Cardiac muscle cell (in vitro differentiated cells and primary cell): ENCODE results near the gene ATF1. TPM values are rescaled to one million over a fixed set of nuclear protein-coding genes. Genes with fewer than 3 reads are reported as not detected.

Experiments
- DNase-seq, 2 donors: peaks; one replicate each; pipeline versions ENCODE4 v3.0.0 to v3.0.0-alpha.2; 2010 to 2017; ENCODE audit warnings: low read depth in 1 of 2, low spot score in 1 of 2
- H3K27ac ChIP-seq: fragments of 200-600 bp; sonication (generic); 2 replicates; pipeline ENCODE4 v1.5.1; 2016
- H3K27me3 ChIP-seq: fragments of 200-600 bp; sonication (generic); 2 replicates; pipeline ENCODE4 v1.6.0; 2016; ENCODE audit warnings: control low read depth
- H3K36me3 ChIP-seq: fragments of 200-600 bp; sonication (generic); 2 replicates; pipeline ENCODE4 v1.5.1; 2016; ENCODE audit warnings: control low read depth
- H3K4me1 ChIP-seq: fragments of 200-600 bp; sonication (generic); 2 replicates; pipeline ENCODE4 v1.8.1; 2017; ENCODE audit warnings: low read depth, mild to moderate bottlenecking, mixed run types
- H3K4me3 ChIP-seq: fragments of 200-600 bp; sonication (generic); 2 replicates; pipeline ENCODE4 v1.5.1; 2016; ENCODE audit warnings: mild to moderate bottlenecking
- H3K9me3 ChIP-seq: fragments of 200-600 bp; sonication (generic); 2 replicates; pipeline ENCODE4 v1.5.1; 2017; ENCODE audit warnings: low read depth, mild to moderate bottlenecking, control low read depth
- polyA plus RNA-seq: library from polyadenylated mRNA; unstranded; fragments of >200 nt; fragmentation: Nextera tagmentation; extraction: Ambion mirVana; gene quantifications from 2 replicates; pipeline ENCODE4 v1.2.1, GENCODE V29; 2016
- total RNA-seq: library from RNA; depleted of rRNA; stranded (reverse); fragments of >200 nt; gene quantifications from 2 replicates; pipeline ENCODE4 v1.2.3, GENCODE V29; 2016
- TF ChIP-seq, protein P1 (sequence below): IDR thresholded peaks from 2 replicates; pipeline ENCODE4 v1.5.1; 2012; ENCODE audit warnings: low read depth, mild to moderate bottlenecking, low read length

Gene ATF1
- total and polyA plus RNA-seq, 2 experiments from 2014 or later = 14.4 to 26.4 TPM

DNA sequence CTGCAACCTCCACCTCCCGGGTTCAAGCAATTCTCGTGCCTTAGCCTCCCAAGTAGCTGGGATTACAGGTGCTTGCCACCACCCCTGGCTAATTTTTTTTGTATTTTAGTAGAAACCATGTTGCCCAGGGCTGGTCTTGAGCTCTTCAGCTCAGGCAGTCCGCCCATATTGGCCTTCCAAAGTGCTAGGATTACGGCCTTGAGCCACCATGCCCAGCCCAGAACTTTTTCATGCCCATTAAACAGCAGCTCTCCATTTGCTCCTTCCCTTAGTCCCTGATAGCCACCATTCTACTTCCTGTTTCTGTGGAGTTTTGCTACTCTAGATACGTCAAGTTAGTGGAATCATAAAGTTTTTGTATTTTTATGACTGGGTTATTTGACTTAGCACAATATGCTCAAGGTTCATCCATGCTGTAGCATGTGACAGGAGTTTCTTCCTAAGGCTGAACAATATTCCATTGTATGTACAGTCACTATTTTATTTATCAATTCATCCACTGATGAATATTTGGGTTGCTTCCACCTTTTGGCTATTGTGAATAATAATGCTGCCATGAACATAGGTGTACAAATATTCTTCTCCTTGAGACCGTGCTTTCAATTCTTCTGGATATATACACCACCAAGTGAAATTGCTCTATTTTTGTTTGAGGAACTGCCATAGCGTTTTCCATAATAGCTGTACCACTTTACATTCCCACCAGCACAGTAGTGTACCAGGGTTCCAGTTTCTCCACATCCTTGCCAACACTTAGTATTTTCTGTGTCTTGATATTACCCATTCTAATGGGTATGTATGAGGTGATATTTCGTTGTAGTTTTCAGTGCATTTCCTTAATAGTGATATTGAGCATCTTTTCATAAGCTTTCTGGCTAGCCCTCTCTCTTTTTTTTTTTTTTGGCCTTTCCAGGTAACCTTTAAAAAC is 15.0 kb downstream of the ATF1 start:
- no peak overlapping the region for H3K27ac ChIP-seq
- no peak for DNase-seq
- no peaks in the 10 kb centered on the region for H3K9me3 ChIP-seq

DNA sequence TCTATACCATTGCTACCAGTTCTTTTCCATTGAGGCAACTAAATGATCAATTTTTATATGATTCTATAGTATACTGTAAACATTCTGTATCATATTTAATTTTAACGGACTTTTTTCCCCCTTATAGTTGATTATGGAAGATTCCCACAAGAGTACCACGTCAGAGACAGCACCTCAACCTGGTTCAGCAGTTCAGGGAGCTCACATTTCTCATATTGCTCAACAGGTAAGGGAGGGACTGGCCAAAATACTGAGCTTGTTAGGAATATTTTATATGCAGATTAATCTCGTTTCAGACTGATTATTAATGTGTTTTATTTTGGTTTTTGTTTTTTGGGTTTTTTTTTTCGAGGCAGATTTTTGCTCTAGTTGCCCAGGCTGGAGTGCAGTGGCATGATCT is 16.1 kb downstream of the ATF1 start:
- no peaks in the 10 kb centered on the region for H3K27me3 ChIP-seq
- no peaks in the 10 kb centered on the region for H3K9me3 ChIP-seq
- no peak overlapping the region for H3K27ac ChIP-seq
- TF ChIP-seq, protein P1, sequence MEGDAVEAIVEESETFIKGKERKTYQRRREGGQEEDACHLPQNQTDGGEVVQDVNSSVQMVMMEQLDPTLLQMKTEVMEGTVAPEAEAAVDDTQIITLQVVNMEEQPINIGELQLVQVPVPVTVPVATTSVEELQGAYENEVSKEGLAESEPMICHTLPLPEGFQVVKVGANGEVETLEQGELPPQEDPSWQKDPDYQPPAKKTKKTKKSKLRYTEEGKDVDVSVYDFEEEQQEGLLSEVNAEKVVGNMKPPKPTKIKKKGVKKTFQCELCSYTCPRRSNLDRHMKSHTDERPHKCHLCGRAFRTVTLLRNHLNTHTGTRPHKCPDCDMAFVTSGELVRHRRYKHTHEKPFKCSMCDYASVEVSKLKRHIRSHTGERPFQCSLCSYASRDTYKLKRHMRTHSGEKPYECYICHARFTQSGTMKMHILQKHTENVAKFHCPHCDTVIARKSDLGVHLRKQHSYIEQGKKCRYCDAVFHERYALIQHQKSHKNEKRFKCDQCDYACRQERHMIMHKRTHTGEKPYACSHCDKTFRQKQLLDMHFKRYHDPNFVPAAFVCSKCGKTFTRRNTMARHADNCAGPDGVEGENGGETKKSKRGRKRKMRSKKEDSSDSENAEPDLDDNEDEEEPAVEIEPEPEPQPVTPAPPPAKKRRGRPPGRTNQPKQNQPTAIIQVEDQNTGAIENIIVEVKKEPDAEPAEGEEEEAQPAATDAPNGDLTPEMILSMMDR = no peak
- H3K4me3 ChIP-seq = no peak overlapping the region
- H3K4me1 ChIP-seq = no peaks in the 10 kb centered on the region
- no peaks in the 10 kb centered on the region for H3K36me3 ChIP-seq
- no peak for DNase-seq

More for the DNA sequence above, 15.0 kb downstream of the ATF1 start:
- H3K4me1 ChIP-seq = no peaks in the 10 kb centered on the region
- H3K27me3 ChIP-seq = no peaks in the 10 kb centered on the region
- no peaks in the 10 kb centered on the region for H3K36me3 ChIP-seq
- TF ChIP-seq, protein P1 = no peak
- H3K4me3 ChIP-seq = no peak overlapping the region

DNA sequence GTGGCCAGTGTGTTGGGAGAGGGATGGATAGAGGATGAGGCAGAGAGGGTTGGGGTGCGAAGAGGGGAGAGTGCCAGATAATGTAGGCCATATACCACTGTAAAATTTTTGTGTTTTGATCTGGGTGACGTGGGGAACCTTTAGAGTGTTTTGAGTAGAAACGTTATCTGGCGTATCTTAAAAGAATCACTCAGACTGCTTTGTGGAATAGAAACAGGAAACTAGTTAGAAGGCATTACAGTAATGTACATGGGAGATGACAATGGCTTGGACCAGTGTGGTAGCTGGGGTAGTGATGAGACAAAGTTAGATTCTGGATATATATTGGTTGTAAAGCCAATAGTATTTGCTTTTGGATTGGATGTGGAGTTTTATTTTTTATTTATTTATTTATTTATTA is 20.6 kb downstream of the ATF1 start:
- H3K9me3 ChIP-seq = no peaks in the 10 kb centered on the region
- TF ChIP-seq, protein P1 = no peak
- H3K27ac ChIP-seq = no peak overlapping the region
- H3K4me3 ChIP-seq = no peak overlapping the region
- no peaks in the 10 kb centered on the region for H3K27me3 ChIP-seq
- no peak for DNase-seq
- H3K36me3 ChIP-seq = no peaks in the 10 kb centered on the region
- H3K4me1 ChIP-seq = no peaks in the 10 kb centered on the region

DNA sequence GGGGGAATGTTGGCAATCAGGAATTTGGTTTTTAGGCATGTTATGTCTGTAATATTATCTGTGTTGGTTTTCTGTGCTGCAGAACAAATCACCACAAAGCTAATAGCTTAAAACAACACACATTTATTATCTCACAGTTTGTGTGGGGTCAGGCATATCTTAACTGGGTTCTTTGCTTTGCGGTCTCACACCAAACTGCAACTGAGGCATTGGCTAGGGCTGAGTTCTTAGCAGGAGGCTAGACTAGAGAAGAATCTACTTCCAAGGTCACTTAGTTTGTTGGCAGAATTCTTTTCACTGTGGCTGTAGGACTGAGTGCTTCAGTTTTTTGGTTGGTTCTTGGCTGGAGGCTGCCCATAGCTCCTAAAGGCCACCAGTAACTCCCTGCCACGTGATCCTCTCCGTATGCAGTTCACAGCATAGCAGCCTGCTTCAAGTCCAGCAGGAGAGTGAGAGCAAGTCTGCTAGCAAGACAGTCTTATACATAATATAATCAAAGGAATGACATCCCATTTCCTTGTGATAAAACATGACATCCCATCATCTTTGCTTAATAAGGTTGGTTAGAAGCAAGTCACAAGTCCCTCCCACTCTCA is 21.6 kb downstream of the ATF1 start:
- Histone ChIP-seq H3K27ac (no peak overlapping the region), H3K27me3 (no peaks in the 10 kb centered on the region), H3K36me3 (no peaks in the 10 kb centered on the region), H3K4me3 (no peak overlapping the region), H3K9me3 (no peaks in the 10 kb centered on the region), H3K4me1 (no peaks in the 10 kb centered on the region)
- DNase-seq = peak in 1 of 2 donors; percentile 21
- TF ChIP-seq, protein P1 = no peak

DNA sequence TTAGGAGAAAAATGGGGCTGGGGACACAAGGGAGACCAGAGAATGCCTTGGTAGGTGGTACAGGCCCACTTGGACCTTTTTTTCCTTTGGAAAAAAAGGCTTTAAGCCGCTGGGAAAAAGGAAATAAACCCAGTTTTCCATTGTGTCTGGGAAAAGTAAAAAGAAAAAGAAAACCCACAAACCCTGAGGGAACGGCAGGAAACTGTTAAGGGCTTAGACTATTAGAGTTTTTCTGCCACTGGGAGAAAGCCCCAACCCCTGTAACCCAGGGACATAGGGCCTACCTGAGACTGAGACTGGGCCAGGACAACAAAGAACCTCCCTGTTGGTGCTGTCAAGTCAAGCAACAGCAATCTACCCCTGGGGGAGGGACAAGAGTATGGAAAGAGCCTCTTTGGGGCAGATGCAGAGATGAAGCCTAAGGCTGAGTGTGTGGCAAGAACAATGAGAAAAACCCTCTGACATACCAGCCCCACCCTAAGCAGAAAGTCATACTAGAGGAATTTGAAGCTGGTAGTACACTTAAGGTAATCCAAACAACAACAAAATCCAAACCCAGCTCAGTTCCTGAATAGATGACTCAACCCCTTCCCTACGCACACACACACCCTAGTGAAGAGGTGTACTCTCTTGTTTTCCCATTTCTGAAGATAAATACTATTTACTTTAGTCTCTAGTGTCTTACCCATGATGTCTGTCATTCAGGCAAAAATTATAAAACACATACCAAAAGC is 22.8 kb downstream of the ATF1 start:
- DNase-seq = peak in 1 of 2 donors; percentile 85
- no peaks in the 10 kb centered on the region for H3K9me3 ChIP-seq
- no peaks in the 10 kb centered on the region for H3K36me3 ChIP-seq
- no peaks in the 10 kb centered on the region for H3K4me1 ChIP-seq
- TF ChIP-seq, protein P1 = no peak
- no peak overlapping the region for H3K27ac ChIP-seq
- H3K27me3 ChIP-seq = no peaks in the 10 kb centered on the region
- no peak overlapping the region for H3K4me3 ChIP-seq
